ENCODE results near the gene SENP8.
A peak's percentile ranks its signal among the peaks of the same experiment; 100 is the strongest.

Gene SENP8

GRCh38 chr15:72176743-72177142 lies 58.5 kb downstream of the SENP8 start:
- peaks cover 9% of the 10 kb centered on the region for H3K4me1 ChIP-seq (ENCODE audit: control insufficient read depth, insufficient read depth, low read length)
- H3K36me3 ChIP-seq (ENCODE audit: control insufficient read depth in 2 of 2, insufficient read depth in 2 of 2, low read length in 2 of 2): no peaks in the 10 kb centered on the region
- no peak overlapping the region for H3K9ac ChIP-seq (ENCODE audit: low read length in 2 of 2)
- no peak overlapping the region for H3K4me3 ChIP-seq (ENCODE audit: low read length in 2 of 2)
- no peak overlapping the region for H3K27ac ChIP-seq (ENCODE audit: low read length)
- H3K9me3 ChIP-seq (ENCODE audit: control insufficient read depth in 2 of 2, low read length in 2 of 2): no peaks in the 10 kb centered on the region
- peaks cover 8 to 15% of the 10 kb centered on the region in 2 donors for H3K27me3 ChIP-seq (ENCODE audit: control insufficient read depth in 1 of 2, insufficient read depth in 2 of 2, low read length in 2 of 2)

DNA sequence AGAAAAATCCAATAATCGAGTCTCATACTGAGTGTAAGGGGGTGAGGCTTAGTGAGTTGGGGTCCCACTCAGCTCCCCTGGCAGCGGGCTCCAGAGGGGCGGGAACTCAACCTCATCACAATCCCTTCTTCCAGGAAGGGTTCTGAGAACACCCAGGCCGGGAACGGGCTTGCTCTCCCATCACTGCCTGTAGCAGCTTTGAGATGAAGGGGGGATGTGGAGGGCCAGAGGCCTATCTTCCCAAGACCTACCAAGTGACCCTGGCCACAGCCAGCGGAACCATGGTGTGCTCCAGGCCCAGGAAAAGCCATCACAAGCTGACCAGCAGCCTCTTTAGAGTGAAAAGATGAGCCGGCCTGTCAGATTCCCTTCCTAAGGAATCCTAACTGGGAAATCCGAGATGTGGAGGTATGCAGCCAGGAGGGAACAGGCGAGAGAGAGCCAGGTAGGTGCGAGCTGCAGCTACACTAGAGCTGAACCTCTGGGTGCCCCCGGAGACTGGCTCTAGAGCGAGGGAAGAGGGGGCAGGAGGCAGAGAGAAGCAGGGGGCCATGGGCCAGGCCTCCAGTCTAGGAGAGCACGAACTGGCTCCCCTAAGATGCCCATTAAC lies 60.9 kb downstream of the SENP8 start:
- Histone ChIP-seq H3K9ac (ENCODE audit: low read length in 2 of 2) (no peak overlapping the region), H3K4me1 (ENCODE audit: control insufficient read depth, insufficient read depth, low read length) (peaks cover 14% of the 10 kb centered on the region), H3K9me3 (ENCODE audit: control insufficient read depth in 2 of 2, low read length in 2 of 2) (no peaks in the 10 kb centered on the region), H3K4me3 (ENCODE audit: low read length in 2 of 2) (no peak overlapping the region), H3K27me3 (ENCODE audit: control insufficient read depth in 1 of 2, insufficient read depth in 2 of 2, low read length in 2 of 2) (peaks cover 18 to 23% of the 10 kb centered on the region in 2 donors), H3K27ac (ENCODE audit: low read length) (no peak overlapping the region), H3K36me3 (ENCODE audit: control insufficient read depth in 2 of 2, insufficient read depth in 2 of 2, low read length in 2 of 2) (no peaks in the 10 kb centered on the region)

DNA sequence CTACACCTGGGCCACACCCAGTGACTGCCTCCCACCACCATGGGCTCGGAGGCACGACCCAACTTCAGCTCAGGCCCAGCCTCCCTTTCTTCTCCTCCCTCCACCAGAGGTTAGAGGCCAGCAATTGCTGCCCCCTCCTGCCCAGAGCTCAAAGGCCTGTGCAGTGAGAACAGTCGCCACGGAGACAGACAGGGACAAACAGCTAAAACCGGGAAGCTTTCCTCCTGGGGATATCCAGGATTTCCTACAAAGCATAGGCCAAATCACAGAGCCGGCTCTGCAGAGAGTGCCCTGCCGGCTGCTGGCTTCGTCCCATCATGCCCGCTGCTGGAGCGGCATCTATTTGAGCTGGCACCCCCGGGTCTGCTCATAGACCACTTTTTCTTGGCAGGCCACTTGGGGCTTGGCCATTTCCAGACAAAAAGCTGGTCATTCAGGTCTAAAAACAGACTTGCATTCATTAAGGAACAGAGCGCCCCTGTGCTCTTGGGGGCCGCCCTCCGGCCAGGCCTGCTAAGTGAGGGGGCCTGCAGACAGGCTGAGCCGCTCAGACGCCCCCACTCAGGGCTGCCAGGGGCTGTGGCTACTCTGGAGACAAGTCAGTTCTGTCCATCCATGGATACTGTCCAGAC lies 61.9 kb downstream of the SENP8 start:
- Histone ChIP-seq H3K9ac (ENCODE audit: low read length in 2 of 2) (no peak overlapping the region), H3K27ac (ENCODE audit: low read length) (no peak overlapping the region)

GRCh38 chr15:72180761-72181324 lies 62.6 kb downstream of the SENP8 start:
- no peaks in the 10 kb centered on the region for H3K9me3 ChIP-seq (ENCODE audit: control insufficient read depth in 2 of 2, low read length in 2 of 2)
- H3K4me1 ChIP-seq (ENCODE audit: control insufficient read depth, insufficient read depth, low read length): peaks cover 19% of the 10 kb centered on the region
- H3K9ac ChIP-seq (ENCODE audit: low read length in 2 of 2): no peak overlapping the region
- no peak overlapping the region for H3K4me3 ChIP-seq (ENCODE audit: low read length in 2 of 2)
- no peaks in the 10 kb centered on the region for H3K36me3 ChIP-seq (ENCODE audit: control insufficient read depth in 2 of 2, insufficient read depth in 2 of 2, low read length in 2 of 2)
- H3K27me3 ChIP-seq (ENCODE audit: control insufficient read depth in 1 of 2, insufficient read depth in 2 of 2, low read length in 2 of 2): peaks cover 24 to 25% of the 10 kb centered on the region in 2 donors
- H3K27ac ChIP-seq (ENCODE audit: low read length): no peak overlapping the region

More for the DNA sequence above, 61.9 kb downstream of the SENP8 start:
- H3K27me3 ChIP-seq (ENCODE audit: control insufficient read depth in 1 of 2, insufficient read depth in 2 of 2, low read length in 2 of 2): peaks cover 24 to 25% of the 10 kb centered on the region in 2 donors
- H3K36me3 ChIP-seq (ENCODE audit: control insufficient read depth in 2 of 2, insufficient read depth in 2 of 2, low read length in 2 of 2): no peaks in the 10 kb centered on the region
- peaks cover 19% of the 10 kb centered on the region for H3K4me1 ChIP-seq (ENCODE audit: control insufficient read depth, insufficient read depth, low read length)
- H3K4me3 ChIP-seq (ENCODE audit: low read length in 2 of 2): no peak overlapping the region
- no peaks in the 10 kb centered on the region for H3K9me3 ChIP-seq (ENCODE audit: control insufficient read depth in 2 of 2, low read length in 2 of 2)

GRCh38 chr15:72182244-72182643 lies 64.0 kb downstream of the SENP8 start:
- no peak overlapping the region for H3K27ac ChIP-seq (ENCODE audit: low read length)
- H3K9me3 ChIP-seq (ENCODE audit: control insufficient read depth in 2 of 2, low read length in 2 of 2): no peaks in the 10 kb centered on the region
- peaks cover 24 to 25% of the 10 kb centered on the region in 2 donors for H3K27me3 ChIP-seq (ENCODE audit: control insufficient read depth in 1 of 2, insufficient read depth in 2 of 2, low read length in 2 of 2)
- H3K4me3 ChIP-seq (ENCODE audit: low read length in 2 of 2): no peak overlapping the region
- no peaks in the 10 kb centered on the region for H3K36me3 ChIP-seq (ENCODE audit: control insufficient read depth in 2 of 2, insufficient read depth in 2 of 2, low read length in 2 of 2)
- H3K4me1 ChIP-seq (ENCODE audit: control insufficient read depth, insufficient read depth, low read length): peaks cover 19% of the 10 kb centered on the region
- no peak overlapping the region for H3K9ac ChIP-seq (ENCODE audit: low read length in 2 of 2)

DNA sequence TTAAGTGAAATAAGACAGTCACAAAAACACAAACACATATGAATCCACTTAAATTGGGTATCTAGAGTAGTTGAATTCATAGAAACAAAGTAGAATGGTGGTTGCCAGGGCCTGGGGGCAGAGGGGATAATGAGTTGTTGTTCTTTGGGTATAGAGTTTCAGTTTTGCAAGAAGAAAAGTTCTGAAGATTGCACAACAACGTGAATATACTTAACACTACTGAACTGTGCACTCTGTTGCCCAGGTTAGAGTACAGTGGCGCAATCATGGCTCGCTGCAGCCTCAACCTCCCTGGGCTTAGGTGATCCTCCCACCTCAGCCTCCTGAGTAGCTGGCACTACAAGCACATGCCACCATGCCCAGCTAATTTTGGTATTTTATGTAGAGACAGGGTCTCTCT lies 64.5 kb downstream of the SENP8 start:
- Histone ChIP-seq H3K27ac (ENCODE audit: low read length) (no peak overlapping the region), H3K4me1 (ENCODE audit: control insufficient read depth, insufficient read depth, low read length) (peaks cover 19% of the 10 kb centered on the region), H3K9me3 (ENCODE audit: control insufficient read depth in 2 of 2, low read length in 2 of 2) (no peaks in the 10 kb centered on the region), H3K36me3 (ENCODE audit: control insufficient read depth in 2 of 2, insufficient read depth in 2 of 2, low read length in 2 of 2) (no peaks in the 10 kb centered on the region), H3K27me3 (ENCODE audit: control insufficient read depth in 1 of 2, insufficient read depth in 2 of 2, low read length in 2 of 2) (peaks cover 24 to 25% of the 10 kb centered on the region in 2 donors), H3K4me3 (ENCODE audit: low read length in 2 of 2) (no peak overlapping the region), H3K9ac (ENCODE audit: low read length in 2 of 2) (no peak overlapping the region)

DNA sequence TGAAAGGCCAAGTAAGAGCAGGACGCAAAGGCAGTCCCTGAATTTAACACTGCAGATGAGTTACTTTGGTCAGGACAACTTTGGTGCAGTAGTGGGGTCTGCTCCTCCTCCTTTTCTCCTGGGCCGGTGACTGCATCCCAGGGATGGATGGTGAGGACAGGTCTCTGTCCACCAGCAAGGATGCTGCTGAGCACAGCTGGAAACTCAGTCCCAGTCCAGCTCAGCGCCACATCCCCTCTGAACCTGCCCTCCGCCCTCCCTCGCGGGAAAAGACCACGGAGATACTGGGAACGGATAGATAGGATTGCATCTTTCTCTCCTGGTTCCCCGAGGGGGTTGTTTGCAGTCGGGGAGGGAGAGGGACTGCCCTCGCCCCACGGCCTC lies 65.6 kb downstream of the SENP8 start:
- no peaks in the 10 kb centered on the region for H3K9me3 ChIP-seq (ENCODE audit: control insufficient read depth in 2 of 2, low read length in 2 of 2)
- H3K27ac ChIP-seq (ENCODE audit: low read length): no peak overlapping the region
- peak overlapping the region; percentile 43 to 54 for H3K4me3 ChIP-seq (ENCODE audit: low read length in 2 of 2)
- peaks cover 22 to 24% of the 10 kb centered on the region in 2 donors for H3K27me3 ChIP-seq (ENCODE audit: control insufficient read depth in 1 of 2, insufficient read depth in 2 of 2, low read length in 2 of 2)
- H3K36me3 ChIP-seq (ENCODE audit: control insufficient read depth in 2 of 2, insufficient read depth in 2 of 2, low read length in 2 of 2): no peaks in the 10 kb centered on the region
- peaks cover 19% of the 10 kb centered on the region for H3K4me1 ChIP-seq (ENCODE audit: control insufficient read depth, insufficient read depth, low read length)
- no peak overlapping the region for H3K9ac ChIP-seq (ENCODE audit: low read length in 2 of 2)

- no peak overlapping the region for H3K9ac ChIP-seq (ENCODE audit: low read length in 2 of 2)
- no peaks in the 10 kb centered on the region for H3K36me3 ChIP-seq (ENCODE audit: control insufficient read depth in 2 of 2, insufficient read depth in 2 of 2, low read length in 2 of 2)
- no peak overlapping the region for H3K27ac ChIP-seq (ENCODE audit: low read length)
- H3K4me1 ChIP-seq (ENCODE audit: control insufficient read depth, insufficient read depth, low read length): peaks cover 19% of the 10 kb centered on the region
- peaks cover 21 to 24% of the 10 kb centered on the region in 2 donors for H3K27me3 ChIP-seq (ENCODE audit: control insufficient read depth in 1 of 2, insufficient read depth in 2 of 2, low read length in 2 of 2)
- H3K4me3 ChIP-seq (ENCODE audit: low read length in 2 of 2): peak overlapping the region; percentile 43 to 54
- no peaks in the 10 kb centered on the region for H3K9me3 ChIP-seq (ENCODE audit: control insufficient read depth in 2 of 2, low read length in 2 of 2)
Measured at GRCh38 chr15:72184165-72184811, 66.1 kb downstream of the SENP8 start.

- Histone ChIP-seq H3K4me3 (ENCODE audit: low read length in 2 of 2) (no peak overlapping the region), H3K27ac (ENCODE audit: low read length) (no peak overlapping the region), H3K36me3 (ENCODE audit: control insufficient read depth in 2 of 2, insufficient read depth in 2 of 2, low read length in 2 of 2) (no peaks in the 10 kb centered on the region), H3K27me3 (ENCODE audit: control insufficient read depth in 1 of 2, insufficient read depth in 2 of 2, low read length in 2 of 2) (peaks cover 1 to 3% of the 10 kb centered on the region in 2 donors), H3K9ac (ENCODE audit: low read length in 2 of 2) (no peak overlapping the region), H3K9me3 (ENCODE audit: control insufficient read depth in 2 of 2, low read length in 2 of 2) (no peaks in the 10 kb centered on the region), H3K4me1 (ENCODE audit: control insufficient read depth, insufficient read depth, low read length) (peaks cover 2% of the 10 kb centered on the region)
Measured at GRCh38 chr15:72189250-72189902, 71.2 kb downstream of the SENP8 start.

DNA sequence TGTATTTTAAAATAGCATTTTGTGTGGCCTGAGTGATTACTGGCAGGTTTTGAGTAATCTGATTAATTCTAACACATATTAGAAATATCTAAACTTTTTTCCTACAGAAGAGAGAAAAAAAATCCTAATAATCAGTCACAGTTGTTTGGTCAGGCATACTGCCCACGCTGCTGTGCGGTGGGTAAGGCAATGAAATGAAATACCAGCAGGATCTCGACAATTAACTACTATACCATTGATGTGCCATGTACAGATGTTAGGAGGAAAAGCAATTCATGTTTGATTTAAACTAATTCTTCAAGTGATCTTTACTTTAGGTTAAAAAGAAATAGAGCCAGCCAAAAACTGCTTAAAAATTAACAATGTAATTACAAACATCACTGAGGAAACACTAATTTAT lies 74.2 kb downstream of the SENP8 start:
- H3K4me1 ChIP-seq (ENCODE audit: control insufficient read depth, insufficient read depth, low read length): peaks cover 8% of the 10 kb centered on the region
- no peak overlapping the region for H3K27ac ChIP-seq (ENCODE audit: low read length)
- no peak overlapping the region for H3K9ac ChIP-seq (ENCODE audit: low read length in 2 of 2)
- H3K9me3 ChIP-seq (ENCODE audit: control insufficient read depth in 2 of 2, low read length in 2 of 2): no peaks in the 10 kb centered on the region
- no peaks in the 10 kb centered on the region for H3K36me3 ChIP-seq (ENCODE audit: control insufficient read depth in 2 of 2, insufficient read depth in 2 of 2, low read length in 2 of 2)
- H3K27me3 ChIP-seq (ENCODE audit: control insufficient read depth in 1 of 2, insufficient read depth in 2 of 2, low read length in 2 of 2): peaks cover 10% of the 10 kb centered on the region in 2 donors
- no peak overlapping the region for H3K4me3 ChIP-seq (ENCODE audit: low read length in 2 of 2)
